GM18502 (cell line): Measurements from ENCODE around the gene KLHL18.
A peak's percentile ranks its signal among the peaks of the same experiment; 100 is the strongest.
"Not testable (repeated sequence)": the region's sequence is repeated elsewhere in the genome, so short reads cannot be mapped to it uniquely, and the experiment has no call there.

Source experiments
- ATAC-seq: cut with Tn5 transposase; IDR thresholded peaks from one replicate; pipeline ENCODE4 v1.9.1; 2021; ENCODE audit warnings: mild to moderate bottlenecking; ENCODE audit not compliant: unreplicated experiment, poor library complexity

KLHL18 gene

GRCh38 chr3:47309231-47309630 is 26.5 kb downstream of the KLHL18 start:
- not testable (repeated sequence) for ATAC-seq

GRCh38 chr3:47310391-47310790 is 27.6 kb downstream of the KLHL18 start:
- ATAC-seq = no peak

GRCh38 chr3:47313341-47314055 is 30.8 kb downstream of the KLHL18 start:
- ATAC-seq = no peak

- ATAC-seq = no peak
These were observed 31.5 kb downstream of the KLHL18 start for GRCh38 chr3:47314056-47314764.

GRCh38 chr3:47315069-47315647 is 32.4 kb downstream of the KLHL18 start:
- ATAC-seq = no peak

GRCh38 chr3:47316151-47316550 is 33.4 kb downstream of the KLHL18 start:
- ATAC-seq = not testable (repeated sequence)

- no peak for ATAC-seq
These were observed 36.2 kb downstream of the KLHL18 start for GRCh38 chr3:47318916-47319315.

GRCh38 chr3:47319956-47320355 is 37.2 kb downstream of the KLHL18 start:
- ATAC-seq = no peak

- ATAC-seq = no peak
These were observed 40.9 kb downstream of the KLHL18 start for GRCh38 chr3:47323431-47324277.

GRCh38 chr3:47324278-47324865 is 41.6 kb downstream of the KLHL18 start:
- no peak for ATAC-seq

GRCh38 chr3:47333907-47334306 is 51.2 kb downstream of the KLHL18 start:
- ATAC-seq = no peak

- ATAC-seq = no peak
These were observed 54.9 kb downstream of the KLHL18 start for GRCh38 chr3:47337656-47338055.

- no peak for ATAC-seq
These were observed 57.2 kb downstream of the KLHL18 start for GRCh38 chr3:47339951-47340350.

GRCh38 chr3:47340866-47341265 is 58.1 kb downstream of the KLHL18 start:
- ATAC-seq = no peak

- no peak for ATAC-seq
These were observed 59.4 kb downstream of the KLHL18 start for GRCh38 chr3:47342151-47342550.

GRCh38 chr3:47342812-47343211 is 60.1 kb downstream of the KLHL18 start:
- no peak for ATAC-seq

- no peak for ATAC-seq
These were observed 60.8 kb downstream of the KLHL18 start for GRCh38 chr3:47343471-47343971.

- no peak for ATAC-seq
These were observed 62.2 kb downstream of the KLHL18 start for GRCh38 chr3:47344971-47345370.

GRCh38 chr3:47347217-47347801 is 64.6 kb downstream of the KLHL18 start:
- peak; percentile 76 for ATAC-seq
